NT2/D1 (cell line): Measurements from ENCODE around the gene MLNR.
A peak's percentile ranks its signal among the peaks of the same experiment; 100 is the strongest.

Source experiments
- DNase-seq: peaks from one replicate; pipeline ENCODE4 v3.0.0-alpha.2; 2011; ENCODE audit warnings: low read depth, low spot score
- H3K27me3 ChIP-seq: 2 replicates; pipeline ENCODE4 v1.6.0; 2011; ENCODE audit warnings: mild to moderate bottlenecking; ENCODE audit not compliant: insufficient read length, insufficient read depth
- H3K36me3 ChIP-seq: 2 replicates; pipeline ENCODE4 v1.6.1; 2011; ENCODE audit warnings: mild to moderate bottlenecking, low read length, mixed read lengths; ENCODE audit not compliant: insufficient read depth, insufficient read length
- H3K4me1 ChIP-seq: 2 replicates; pipeline ENCODE4 v1.5.1; 2011; ENCODE audit not compliant: insufficient read depth, insufficient read length
- H3K4me3 ChIP-seq: 2 replicates; pipeline ENCODE4 v1.5.1; 2011; ENCODE audit warnings: low read depth; ENCODE audit not compliant: insufficient read length
- H3K9ac ChIP-seq: 2 replicates; pipeline ENCODE4 v1.6.0; 2011; ENCODE audit warnings: low read depth; ENCODE audit not compliant: insufficient read length
- H3K9me3 ChIP-seq: 2 replicates; pipeline ENCODE4 v1.5.1; 2011; ENCODE audit warnings: mild to moderate bottlenecking, low read length; ENCODE audit not compliant: insufficient read depth
- SUZ12 ChIP-seq: IDR thresholded peaks from 2 replicates; pipeline ENCODE4 v1.6.1; 2011; ENCODE audit not compliant: insufficient read length, insufficient read depth; ENCODE audit errors: extremely low read depth
- YY1 ChIP-seq: IDR thresholded peaks from 2 replicates; pipeline ENCODE4 v1.6.1; 2011; ENCODE audit not compliant: insufficient read length, insufficient read depth
- ZNF274 ChIP-seq: IDR thresholded peaks from 2 replicates; pipeline ENCODE4 v1.6.1; 2011; ENCODE audit warnings: mild to moderate bottlenecking, low read depth, low read length

MLNR gene, protein sequence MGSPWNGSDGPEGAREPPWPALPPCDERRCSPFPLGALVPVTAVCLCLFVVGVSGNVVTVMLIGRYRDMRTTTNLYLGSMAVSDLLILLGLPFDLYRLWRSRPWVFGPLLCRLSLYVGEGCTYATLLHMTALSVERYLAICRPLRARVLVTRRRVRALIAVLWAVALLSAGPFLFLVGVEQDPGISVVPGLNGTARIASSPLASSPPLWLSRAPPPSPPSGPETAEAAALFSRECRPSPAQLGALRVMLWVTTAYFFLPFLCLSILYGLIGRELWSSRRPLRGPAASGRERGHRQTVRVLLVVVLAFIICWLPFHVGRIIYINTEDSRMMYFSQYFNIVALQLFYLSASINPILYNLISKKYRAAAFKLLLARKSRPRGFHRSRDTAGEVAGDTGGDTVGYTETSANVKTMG

DNA sequence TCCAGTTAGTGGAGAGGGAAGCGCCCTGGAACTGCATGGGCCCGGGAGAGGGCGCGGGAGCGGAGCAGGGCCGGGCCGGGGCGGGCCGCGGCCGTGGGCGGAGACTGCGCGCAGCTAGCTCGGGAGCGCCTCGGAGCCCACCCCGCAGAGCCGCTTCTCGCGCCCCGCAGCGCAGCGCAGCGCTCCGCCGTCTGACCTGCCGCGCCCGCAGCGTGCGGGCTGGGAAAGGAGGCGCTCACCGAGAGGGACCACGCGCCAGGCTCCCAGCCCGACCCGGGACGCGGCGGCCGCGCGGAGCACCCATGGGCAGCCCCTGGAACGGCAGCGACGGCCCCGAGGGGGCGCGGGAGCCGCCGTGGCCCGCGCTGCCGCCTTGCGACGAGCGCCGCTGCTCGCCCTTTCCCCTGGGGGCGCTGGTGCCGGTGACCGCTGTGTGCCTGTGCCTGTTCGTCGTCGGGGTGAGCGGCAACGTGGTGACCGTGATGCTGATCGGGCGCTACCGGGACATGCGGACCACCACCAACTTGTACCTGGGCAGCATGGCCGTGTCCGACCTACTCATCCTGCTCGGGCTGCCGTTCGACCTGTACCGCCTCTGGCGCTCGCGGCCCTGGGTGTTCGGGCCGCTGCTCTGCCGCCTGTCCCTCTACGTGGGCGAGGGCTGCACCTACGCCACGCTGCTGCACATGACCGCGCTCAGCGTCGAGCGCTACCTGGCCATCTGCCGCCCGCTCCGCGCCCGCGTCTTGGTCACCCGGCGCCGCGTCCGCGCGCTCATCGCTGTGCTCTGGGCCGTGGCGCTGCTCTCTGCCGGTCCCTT, at the start of gene MLNR:
Gene MLNR (plus strand): TSS at position 303 of the 820 bp plus-strand sequence. CDS start 0 bp downstream, at position 303.
- Histone ChIP-seq H3K4me3 (peak within 1 kb of the TSS; percentile 21), H3K36me3 (no peaks in the 10 kb centered on the region), H3K27me3 (peaks cover 33% of the 10 kb centered on the region), H3K9me3 (no peaks in the 10 kb centered on the region; the same call in 1 of the 2 replicates), H3K9ac (no peak within 1 kb of the TSS), H3K4me1 (no peaks in the 10 kb centered on the region)
- DNase-seq, result no peak
- TF ChIP-seq SUZ12 (no peak), ZNF274 (no peak), YY1 (no peak)

DNA sequence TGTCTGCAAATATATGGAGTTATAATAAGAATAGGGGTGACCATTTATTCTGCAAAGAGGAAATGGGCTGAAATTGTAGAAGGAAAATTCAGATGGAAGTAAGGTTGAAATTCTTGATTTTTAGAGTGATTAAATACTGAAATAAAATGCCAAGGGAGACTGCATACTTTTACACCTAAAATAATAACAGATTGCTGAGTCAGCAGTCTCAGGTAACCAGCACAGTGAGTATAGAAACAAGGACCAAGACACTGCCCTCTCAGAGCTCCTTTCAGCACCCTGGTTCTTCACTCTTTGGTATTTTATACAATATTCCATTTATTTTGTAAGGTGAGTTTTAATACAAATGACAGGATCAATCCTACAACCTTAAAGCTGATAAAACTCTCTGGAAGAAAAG, 48.8 kb upstream of the MLNR start:
- no peaks in the 10 kb centered on the region for H3K4me1 ChIP-seq
- peaks cover 8% of the 10 kb centered on the region for H3K36me3 ChIP-seq
- H3K9me3 ChIP-seq, result no peaks in the 10 kb centered on the region
- DNase-seq, result no peak
- TF ChIP-seq ZNF274, result no peak
- TF ChIP-seq YY1, result no peak
- no peak overlapping the region for H3K9ac ChIP-seq
- no peak overlapping the region for H3K4me3 ChIP-seq
- no peaks in the 10 kb centered on the region for H3K27me3 ChIP-seq

DNA sequence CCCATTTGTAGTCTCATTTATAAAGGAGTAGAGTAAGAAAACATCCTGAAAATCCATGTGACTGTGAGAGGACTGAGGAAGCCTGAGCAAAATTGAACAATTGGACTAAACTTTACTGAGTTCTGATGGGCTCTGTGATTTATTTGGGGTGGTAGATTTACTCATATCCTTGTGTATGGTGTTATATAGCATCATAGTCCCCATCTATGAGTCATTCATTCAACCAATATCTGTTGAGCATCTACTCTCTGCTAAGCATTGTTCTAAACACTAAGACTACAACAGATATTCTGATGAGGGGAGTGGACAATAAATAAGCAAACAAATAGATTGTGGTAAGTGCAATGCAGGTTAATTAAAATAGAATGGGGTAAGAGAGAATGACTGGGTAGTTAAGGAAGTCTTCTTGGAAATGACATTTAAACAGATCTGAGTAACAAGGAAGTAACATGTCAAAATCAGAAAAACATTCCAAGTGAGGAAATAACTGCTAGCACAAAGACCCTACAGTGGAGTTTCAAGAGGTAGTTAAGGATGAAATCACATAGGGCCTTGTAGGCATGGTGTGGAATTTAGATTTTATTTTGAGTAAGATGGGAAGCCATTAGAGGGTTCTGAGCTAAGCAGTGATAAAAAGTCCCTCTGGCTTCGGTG, 36.3 kb upstream of the MLNR start:
- TF ChIP-seq YY1 (no peak), SUZ12 (no peak), ZNF274 (no peak)

DNA sequence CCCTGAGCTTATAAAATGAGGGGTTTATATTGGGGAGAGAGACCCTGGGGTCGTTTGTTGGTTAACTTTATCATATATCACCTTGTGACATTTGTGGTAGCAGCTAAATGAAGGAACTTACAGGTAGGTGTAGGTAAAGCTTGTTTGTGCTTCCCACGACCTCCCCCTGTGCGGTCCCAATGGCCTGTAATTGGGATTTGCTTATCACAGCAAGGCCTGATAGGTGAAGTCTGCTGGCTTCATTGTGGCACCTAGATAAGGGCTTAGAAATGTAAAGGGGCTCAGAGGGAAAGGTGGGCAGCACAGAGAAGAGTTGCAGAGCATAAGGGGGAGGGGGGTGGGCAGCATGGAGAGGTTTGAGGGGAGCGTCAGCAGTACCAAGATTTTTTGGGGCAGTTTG, 35.5 kb upstream of the MLNR start:
- DNase-seq, result no peak
- no peaks in the 10 kb centered on the region for H3K4me1 ChIP-seq
- H3K36me3 ChIP-seq, result peaks cover 3% of the 10 kb centered on the region
- no peak overlapping the region for H3K4me3 ChIP-seq
- H3K9me3 ChIP-seq, result no peaks in the 10 kb centered on the region
- TF ChIP-seq SUZ12, result no peak
- TF ChIP-seq ZNF274, result no peak
- no peak for TF ChIP-seq YY1
- H3K27me3 ChIP-seq, result no peaks in the 10 kb centered on the region
- H3K9ac ChIP-seq, result no peak overlapping the region

More for the DNA sequence above, 36.3 kb upstream of the MLNR start:
- Histone ChIP-seq H3K4me1 (no peaks in the 10 kb centered on the region), H3K36me3 (peaks cover 3% of the 10 kb centered on the region), H3K27me3 (no peaks in the 10 kb centered on the region), H3K9ac (no peak overlapping the region), H3K4me3 (no peak overlapping the region), H3K9me3 (no peaks in the 10 kb centered on the region)
- DNase-seq, result no peak

DNA sequence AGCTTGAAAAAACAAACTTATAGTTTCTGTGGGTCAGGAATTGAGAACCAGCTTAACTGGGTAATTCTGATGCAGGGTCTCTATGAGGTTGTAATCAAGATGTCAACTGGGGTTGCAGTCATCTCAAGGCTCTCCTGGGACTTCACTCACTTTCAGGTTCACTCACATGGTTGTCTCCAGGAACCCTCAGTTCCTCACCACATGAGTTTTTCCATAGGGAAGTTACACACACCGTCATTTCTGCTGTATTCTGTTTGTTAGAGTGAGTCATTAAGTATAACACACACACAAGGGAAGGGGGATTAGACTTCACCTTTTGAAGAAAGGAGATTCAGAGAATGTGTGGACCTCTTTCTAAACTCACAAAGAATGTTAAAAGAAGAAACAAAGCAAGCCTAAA, 34.9 kb upstream of the MLNR start:
- Histone ChIP-seq H3K27me3 (no peaks in the 10 kb centered on the region), H3K4me3 (no peak overlapping the region), H3K36me3 (peaks cover 3% of the 10 kb centered on the region), H3K4me1 (no peaks in the 10 kb centered on the region), H3K9me3 (no peaks in the 10 kb centered on the region), H3K9ac (no peak overlapping the region)
- TF ChIP-seq SUZ12 (no peak), YY1 (no peak), ZNF274 (no peak)
- no peak for DNase-seq

DNA sequence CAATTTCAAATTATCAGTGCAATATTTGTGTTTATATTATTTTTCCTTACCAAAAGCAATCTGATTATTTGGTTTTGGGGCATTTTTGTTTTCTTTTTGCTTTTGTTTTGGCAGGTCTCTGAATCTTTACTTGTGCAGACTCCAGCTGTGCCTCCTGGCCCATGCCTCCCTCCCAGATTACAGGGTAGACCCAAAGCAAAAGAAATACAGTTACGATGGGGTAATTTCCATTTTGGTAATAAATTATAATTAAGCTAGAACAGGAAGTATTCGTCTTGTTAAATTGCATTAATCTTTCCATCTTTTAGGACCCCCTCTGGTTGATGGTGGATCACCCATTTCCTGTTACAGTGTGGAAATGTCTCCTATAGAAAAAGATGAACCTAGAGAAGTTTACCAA, 29.2 kb upstream of the MLNR start:
- DNase-seq, result no peak
- TF ChIP-seq ZNF274, result no peak
- TF ChIP-seq SUZ12, result no peak
- no peak for TF ChIP-seq YY1
- H3K36me3 ChIP-seq, result peaks cover 6% of the 10 kb centered on the region
- no peak overlapping the region for H3K9ac ChIP-seq
- no peaks in the 10 kb centered on the region for H3K27me3 ChIP-seq
- H3K4me1 ChIP-seq, result no peaks in the 10 kb centered on the region
- H3K9me3 ChIP-seq, result no peaks in the 10 kb centered on the region
- H3K4me3 ChIP-seq, result no peak overlapping the region
